ENCODE measurements around the gene ZNF500.

DNA sequence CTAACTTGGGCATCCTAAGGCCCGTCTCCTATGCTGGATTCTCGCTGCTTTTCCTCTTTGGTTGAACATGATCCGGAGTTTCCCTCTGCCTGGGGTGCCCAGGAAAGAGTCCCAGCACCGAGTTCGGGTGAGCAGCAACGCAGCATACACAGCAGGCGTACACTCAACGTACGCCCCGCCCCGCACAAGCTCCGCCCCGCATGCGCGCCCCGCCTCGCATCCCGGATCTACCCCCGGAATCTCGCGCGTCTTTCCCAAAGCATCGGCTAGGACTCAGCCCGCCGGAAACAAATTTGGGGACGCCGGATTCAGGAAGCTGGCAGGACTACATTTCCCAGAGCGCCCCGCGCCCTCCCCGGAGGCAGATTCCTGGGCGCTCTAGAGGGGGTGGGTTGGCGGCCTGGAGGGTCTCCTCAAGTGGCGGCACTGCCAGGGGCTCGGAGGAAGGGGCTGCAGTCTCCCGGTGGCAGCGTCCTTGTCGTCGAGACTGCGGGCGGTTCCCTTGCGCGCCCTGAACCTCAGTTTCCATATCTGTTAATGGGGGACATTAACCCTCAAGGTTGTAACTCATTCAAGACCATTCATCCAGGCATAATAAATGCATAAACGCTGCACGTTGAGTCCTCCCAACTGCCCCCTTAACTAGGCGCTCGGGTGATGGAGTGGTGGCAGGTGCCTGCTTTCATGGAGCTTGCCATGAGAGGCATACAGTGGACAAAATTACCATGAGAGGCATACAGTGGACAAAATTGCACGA, 1.8 kb upstream of the ZNF500 start:
- TF ChIP-seq POLR2A (IDR thresholded peaks at IDR 0.05), result peak in 1 of 4 donors; percentile 18
- TF ChIP-seq, protein P1, sequence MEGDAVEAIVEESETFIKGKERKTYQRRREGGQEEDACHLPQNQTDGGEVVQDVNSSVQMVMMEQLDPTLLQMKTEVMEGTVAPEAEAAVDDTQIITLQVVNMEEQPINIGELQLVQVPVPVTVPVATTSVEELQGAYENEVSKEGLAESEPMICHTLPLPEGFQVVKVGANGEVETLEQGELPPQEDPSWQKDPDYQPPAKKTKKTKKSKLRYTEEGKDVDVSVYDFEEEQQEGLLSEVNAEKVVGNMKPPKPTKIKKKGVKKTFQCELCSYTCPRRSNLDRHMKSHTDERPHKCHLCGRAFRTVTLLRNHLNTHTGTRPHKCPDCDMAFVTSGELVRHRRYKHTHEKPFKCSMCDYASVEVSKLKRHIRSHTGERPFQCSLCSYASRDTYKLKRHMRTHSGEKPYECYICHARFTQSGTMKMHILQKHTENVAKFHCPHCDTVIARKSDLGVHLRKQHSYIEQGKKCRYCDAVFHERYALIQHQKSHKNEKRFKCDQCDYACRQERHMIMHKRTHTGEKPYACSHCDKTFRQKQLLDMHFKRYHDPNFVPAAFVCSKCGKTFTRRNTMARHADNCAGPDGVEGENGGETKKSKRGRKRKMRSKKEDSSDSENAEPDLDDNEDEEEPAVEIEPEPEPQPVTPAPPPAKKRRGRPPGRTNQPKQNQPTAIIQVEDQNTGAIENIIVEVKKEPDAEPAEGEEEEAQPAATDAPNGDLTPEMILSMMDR (IDR thresholded peaks at IDR 0.05), result peak in 1 of 7 experiments; percentile 9
- TF ChIP-seq POLR2AphosphoS5 (IDR thresholded peaks at IDR 0.05), result peak; percentile 57 to 91 (median 85)
- no peak for TF ChIP-seq EP300 (IDR thresholded peaks at IDR 0.05)

Measured in stomach (tissue), 4 donors.